Measurements from ENCODE around the gene TRIM17.

DNA sequence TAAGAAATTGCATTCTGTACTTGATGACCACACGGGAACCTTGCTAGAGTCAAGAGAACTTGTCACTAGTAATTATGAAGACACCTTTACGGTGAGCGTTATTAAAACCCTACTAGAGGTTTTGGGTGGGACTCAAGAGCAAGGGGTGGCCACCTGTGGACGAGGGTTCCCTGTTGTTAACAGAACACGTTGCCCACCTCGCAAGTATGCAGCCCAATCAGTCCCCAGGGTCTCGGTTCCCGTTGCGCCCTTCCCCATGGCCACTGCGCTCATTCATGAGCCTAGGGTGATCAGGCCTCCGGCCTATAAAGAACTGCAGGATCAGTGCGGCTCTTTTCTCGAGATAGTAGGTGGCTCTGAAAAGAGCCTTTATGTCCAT, 40.3 kb upstream of the TRIM17 start:
- TF ChIP-seq SUZ12 (IDR thresholded peaks at IDR 0.05; ENCODE audit: extremely low read depth, insufficient read depth, insufficient read length), result no peak
- TF ChIP-seq ZNF274 (IDR thresholded peaks at IDR 0.05; ENCODE audit: low read depth, low read length), result no peak
